K562 (cell line): ENCODE data around the gene CCDC77. TPM values are rescaled to one million over a fixed set of nuclear protein-coding genes. Genes with fewer than 3 reads are reported as not detected.
A peak's percentile ranks its signal among the peaks of the same experiment; 100 is the strongest.

Source experiments
- BRF1 ChIP-seq: IDR thresholded peaks from 3 replicates; pipeline ENCODE4 v1.6.1; 2011; ENCODE audit warnings: borderline replicate concordance, mild to moderate bottlenecking; ENCODE audit not compliant: insufficient read length; ENCODE audit errors: extremely low read depth
- GTF2F1 ChIP-seq: IDR thresholded peaks from 2 replicates; pipeline ENCODE4 v1.6.1; 2011; ENCODE audit warnings: low read depth, low read length, improper control_type of control experiment
- PHF8 ChIP-seq: fragments of 200-600 bp; sonication (generic); IDR thresholded peaks from 2 replicates; pipeline ENCODE4 v1.6.1; 2012; ENCODE audit warnings: mixed run types, mild to moderate bottlenecking, inconsistent platforms, low read length, moderate library complexity, borderline replicate concordance
- ZNF263 ChIP-seq: sonication (generic); formaldehyde crosslinking; IDR thresholded peaks from 2 replicates; pipeline ENCODE4 v1.8.0; 2022; ENCODE audit warnings: mild to moderate bottlenecking, missing genetic modification reagents, borderline replicate concordance
- ZNF41 ChIP-seq: fragments of 250-450 bp; sonication (Bioruptor Pico); conservative IDR thresholded peaks from 2 replicates; pipeline ENCODE4 v1.4.0; 2020; ENCODE audit warnings: mild to moderate bottlenecking
- polyA plus RNA-seq, 8 experiments: library from polyadenylated mRNA; depleted of rRNA in 4 of 8; stranded (reverse) in 5 of 8; unstranded in 3 of 8; fragments of >200 nt; fragmentation: Nextera tagmentation in 2 of 8; fragmentation: Illumina TruSeq in 1 of 8; extraction: Ambion mirVana in 2 of 8; extraction: Trizol in 1 of 8; gene quantifications; 2 replicates each; pipeline versions ENCODE4 v1.2.1 to v1.2.3, GENCODE V29; 2011 to 2014; ENCODE audit warnings: inconsistent platforms in 1 of 8, missing spikeins in 1 of 8
- total RNA-seq, 7 experiments: library from RNA; depleted of rRNA in 6 of 7; stranded (reverse); fragments of >200 nt in 6 of 7; fragmentation: Illumina TruSeq in 2 of 7; extraction: Trizol in 2 of 7; gene quantifications; 2 replicates each; pipeline versions ENCODE4 v1.2.1 to v1.2.3, GENCODE V29; 2011 to 2021; ENCODE audit warnings: low replicate concordance in 1 of 7
- TF ChIP-seq, protein P1 (sequence below): fragments of 200-800 bp; sonication (Bioruptor generic); IDR thresholded peaks from 2 replicates; pipeline ENCODE4 v1.6.1; 2016; ENCODE audit warnings: missing genetic modification characterization, missing compliant biosample characterization
- TF ChIP-seq, protein P2 (sequence below), 2 experiments: fragments of 450-650 bp in 1 of 2; sonication (generic) in 1 of 2; formaldehyde crosslinking in 1 of 2; IDR thresholded peaks; 2 replicates each; pipeline versions ENCODE4 v1.7.1 to v1.9.0; 2016 to 2022; ENCODE audit warnings: inconsistent platforms in 1 of 2, mild to moderate bottlenecking in 1 of 2, missing genetic modification reagents in 1 of 2
- TF ChIP-seq, protein P3 (sequence below): fragments of 150-350 bp; conservative IDR thresholded peaks from 2 replicates; pipeline ENCODE4 v1.6.1; 2014; ENCODE audit warnings: low read length

Gene CCDC77
- total and polyA plus RNA-seq, 9 of the 15 experiments (the other 6 are each of a cell fraction or from before 2014, with no cell fraction given) = 10.5 to 26.5 (median 17.8) TPM

DNA sequence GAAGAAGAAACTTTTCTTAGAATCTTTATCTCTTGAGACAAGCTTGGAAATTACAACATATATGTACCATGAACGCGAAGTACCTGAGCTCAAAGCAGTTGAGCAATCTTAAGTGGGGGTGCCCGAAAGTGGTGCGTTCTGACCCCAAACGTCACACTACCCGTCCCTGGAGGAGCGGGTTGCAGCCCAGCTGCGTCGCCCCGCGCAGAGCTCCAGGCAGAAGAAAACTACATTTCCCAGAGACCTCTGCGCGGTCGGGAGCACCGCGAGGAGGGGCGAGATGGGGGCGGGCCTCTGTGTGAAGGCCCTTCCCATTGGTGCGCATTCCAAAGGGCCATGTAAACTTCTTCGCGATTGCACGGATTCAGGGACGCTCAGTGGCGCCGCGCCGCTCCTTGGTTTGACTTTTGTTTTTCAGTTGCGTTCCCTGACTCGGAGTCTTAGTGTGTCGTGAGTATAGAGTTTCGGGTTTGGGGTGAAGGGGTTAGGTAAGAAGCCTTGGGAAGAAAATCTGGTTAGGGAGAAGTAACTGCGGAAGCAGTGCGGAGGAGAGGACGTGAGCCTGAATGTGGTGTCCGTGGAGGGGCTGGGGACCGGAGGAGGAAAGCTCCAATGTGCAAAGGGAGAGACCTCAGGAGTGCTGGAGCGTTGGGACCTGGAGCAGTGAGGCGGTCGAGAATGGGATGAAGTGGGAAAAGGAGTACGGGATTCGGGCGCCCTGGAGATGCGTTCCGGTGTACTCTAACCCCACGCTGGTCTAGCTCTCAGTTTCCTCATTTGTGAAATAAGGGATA, at the start of gene CCDC77 (continued):
- TF ChIP-seq, protein P1, sequence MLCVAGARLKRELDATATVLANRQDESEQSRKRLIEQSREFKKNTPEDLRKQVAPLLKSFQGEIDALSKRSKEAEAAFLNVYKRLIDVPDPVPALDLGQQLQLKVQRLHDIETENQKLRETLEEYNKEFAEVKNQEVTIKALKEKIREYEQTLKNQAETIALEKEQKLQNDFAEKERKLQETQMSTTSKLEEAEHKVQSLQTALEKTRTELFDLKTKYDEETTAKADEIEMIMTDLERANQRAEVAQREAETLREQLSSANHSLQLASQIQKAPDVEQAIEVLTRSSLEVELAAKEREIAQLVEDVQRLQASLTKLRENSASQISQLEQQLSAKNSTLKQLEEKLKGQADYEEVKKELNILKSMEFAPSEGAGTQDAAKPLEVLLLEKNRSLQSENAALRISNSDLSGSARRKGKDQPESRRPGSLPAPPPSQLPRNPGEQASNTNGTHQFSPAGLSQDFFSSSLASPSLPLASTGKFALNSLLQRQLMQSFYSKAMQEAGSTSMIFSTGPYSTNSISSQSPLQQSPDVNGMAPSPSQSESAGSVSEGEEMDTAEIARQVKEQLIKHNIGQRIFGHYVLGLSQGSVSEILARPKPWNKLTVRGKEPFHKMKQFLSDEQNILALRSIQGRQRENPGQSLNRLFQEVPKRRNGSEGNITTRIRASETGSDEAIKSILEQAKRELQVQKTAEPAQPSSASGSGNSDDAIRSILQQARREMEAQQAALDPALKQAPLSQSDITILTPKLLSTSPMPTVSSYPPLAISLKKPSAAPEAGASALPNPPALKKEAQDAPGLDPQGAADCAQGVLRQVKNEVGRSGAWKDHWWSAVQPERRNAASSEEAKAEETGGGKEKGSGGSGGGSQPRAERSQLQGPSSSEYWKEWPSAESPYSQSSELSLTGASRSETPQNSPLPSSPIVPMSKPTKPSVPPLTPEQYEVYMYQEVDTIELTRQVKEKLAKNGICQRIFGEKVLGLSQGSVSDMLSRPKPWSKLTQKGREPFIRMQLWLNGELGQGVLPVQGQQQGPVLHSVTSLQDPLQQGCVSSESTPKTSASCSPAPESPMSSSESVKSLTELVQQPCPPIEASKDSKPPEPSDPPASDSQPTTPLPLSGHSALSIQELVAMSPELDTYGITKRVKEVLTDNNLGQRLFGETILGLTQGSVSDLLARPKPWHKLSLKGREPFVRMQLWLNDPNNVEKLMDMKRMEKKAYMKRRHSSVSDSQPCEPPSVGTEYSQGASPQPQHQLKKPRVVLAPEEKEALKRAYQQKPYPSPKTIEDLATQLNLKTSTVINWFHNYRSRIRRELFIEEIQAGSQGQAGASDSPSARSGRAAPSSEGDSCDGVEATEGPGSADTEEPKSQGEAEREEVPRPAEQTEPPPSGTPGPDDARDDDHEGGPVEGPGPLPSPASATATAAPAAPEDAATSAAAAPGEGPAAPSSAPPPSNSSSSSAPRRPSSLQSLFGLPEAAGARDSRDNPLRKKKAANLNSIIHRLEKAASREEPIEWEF (CRISPR knock-in tag) = no peak
- TF ChIP-seq, protein P2, sequence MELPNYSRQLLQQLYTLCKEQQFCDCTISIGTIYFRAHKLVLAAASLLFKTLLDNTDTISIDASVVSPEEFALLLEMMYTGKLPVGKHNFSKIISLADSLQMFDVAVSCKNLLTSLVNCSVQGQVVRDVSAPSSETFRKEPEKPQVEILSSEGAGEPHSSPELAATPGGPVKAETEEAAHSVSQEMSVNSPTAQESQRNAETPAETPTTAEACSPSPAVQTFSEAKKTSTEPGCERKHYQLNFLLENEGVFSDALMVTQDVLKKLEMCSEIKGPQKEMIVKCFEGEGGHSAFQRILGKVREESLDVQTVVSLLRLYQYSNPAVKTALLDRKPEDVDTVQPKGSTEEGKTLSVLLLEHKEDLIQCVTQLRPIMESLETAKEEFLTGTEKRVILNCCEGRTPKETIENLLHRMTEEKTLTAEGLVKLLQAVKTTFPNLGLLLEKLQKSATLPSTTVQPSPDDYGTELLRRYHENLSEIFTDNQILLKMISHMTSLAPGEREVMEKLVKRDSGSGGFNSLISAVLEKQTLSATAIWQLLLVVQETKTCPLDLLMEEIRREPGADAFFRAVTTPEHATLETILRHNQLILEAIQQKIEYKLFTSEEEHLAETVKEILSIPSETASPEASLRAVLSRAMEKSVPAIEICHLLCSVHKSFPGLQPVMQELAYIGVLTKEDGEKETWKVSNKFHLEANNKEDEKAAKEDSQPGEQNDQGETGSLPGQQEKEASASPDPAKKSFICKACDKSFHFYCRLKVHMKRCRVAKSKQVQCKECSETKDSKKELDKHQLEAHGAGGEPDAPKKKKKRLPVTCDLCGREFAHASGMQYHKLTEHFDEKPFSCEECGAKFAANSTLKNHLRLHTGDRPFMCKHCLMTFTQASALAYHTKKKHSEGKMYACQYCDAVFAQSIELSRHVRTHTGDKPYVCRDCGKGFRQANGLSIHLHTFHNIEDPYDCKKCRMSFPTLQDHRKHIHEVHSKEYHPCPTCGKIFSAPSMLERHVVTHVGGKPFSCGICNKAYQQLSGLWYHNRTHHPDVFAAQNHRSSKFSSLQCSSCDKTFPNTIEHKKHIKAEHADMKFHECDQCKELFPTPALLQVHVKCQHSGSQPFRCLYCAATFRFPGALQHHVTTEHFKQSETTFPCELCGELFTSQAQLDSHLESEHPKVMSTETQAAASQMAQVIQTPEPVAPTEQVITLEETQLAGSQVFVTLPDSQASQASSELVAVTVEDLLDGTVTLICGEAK (IDR thresholded peaks at IDR 0.05) = 0 out of 2 replicates have a peak, but pooled peaks have one; percentile 17
- TF ChIP-seq, protein P2 (CRISPR knock-in tag; IDR thresholded peaks at IDR 0.05) = no peak
- TF ChIP-seq ZNF41 (CRISPR knock-in tag) (no peak), BRF1 (no peak), PHF8 (peak; percentile 67; the same call in 1 of the 2 replicates), ZNF263 (peak; percentile 96), GTF2F1 (no peak)
- TF ChIP-seq, protein P3, sequence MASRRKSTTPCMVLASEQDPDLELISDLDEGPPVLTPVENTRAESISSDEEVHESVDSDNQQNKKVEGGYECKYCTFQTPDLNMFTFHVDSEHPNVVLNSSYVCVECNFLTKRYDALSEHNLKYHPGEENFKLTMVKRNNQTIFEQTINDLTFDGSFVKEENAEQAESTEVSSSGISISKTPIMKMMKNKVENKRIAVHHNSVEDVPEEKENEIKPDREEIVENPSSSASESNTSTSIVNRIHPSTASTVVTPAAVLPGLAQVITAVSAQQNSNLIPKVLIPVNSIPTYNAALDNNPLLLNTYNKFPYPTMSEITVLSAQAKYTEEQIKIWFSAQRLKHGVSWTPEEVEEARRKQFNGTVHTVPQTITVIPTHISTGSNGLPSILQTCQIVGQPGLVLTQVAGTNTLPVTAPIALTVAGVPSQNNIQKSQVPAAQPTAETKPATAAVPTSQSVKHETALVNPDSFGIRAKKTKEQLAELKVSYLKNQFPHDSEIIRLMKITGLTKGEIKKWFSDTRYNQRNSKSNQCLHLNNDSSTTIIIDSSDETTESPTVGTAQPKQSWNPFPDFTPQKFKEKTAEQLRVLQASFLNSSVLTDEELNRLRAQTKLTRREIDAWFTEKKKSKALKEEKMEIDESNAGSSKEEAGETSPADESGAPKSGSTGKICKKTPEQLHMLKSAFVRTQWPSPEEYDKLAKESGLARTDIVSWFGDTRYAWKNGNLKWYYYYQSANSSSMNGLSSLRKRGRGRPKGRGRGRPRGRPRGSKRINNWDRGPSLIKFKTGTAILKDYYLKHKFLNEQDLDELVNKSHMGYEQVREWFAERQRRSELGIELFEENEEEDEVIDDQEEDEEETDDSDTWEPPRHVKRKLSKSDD = peak; percentile 59; the same call in 1 of the 2 replicates
